Middle frontal gyrus (tissue), 1 donor: Measurements from ENCODE around the gene RHEBL1.

ENCODE experiments used
- DNase-seq: peaks from one replicate; pipeline ENCODE4 v3.0.0-alpha.2; 2015; ENCODE audit warnings: low spot score; ENCODE audit errors: extremely low spot score

The RHEBL1 gene

DNA sequence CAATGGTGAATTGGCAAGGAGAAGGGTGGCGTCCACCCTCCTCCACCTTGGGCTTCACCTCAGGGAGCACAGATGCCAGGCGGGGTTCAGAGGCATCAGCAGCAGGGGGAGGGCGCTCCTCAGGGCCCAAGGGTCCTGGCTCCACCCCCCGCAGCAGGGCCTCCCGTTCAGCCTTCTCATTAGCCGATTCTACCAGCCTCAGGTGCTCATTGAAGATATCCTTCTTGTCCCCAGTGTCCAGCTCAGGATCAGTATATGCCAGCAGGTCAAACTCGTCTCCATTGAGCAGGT, 31.9 kb downstream of the RHEBL1 start:
- no peak for DNase-seq

DNA sequence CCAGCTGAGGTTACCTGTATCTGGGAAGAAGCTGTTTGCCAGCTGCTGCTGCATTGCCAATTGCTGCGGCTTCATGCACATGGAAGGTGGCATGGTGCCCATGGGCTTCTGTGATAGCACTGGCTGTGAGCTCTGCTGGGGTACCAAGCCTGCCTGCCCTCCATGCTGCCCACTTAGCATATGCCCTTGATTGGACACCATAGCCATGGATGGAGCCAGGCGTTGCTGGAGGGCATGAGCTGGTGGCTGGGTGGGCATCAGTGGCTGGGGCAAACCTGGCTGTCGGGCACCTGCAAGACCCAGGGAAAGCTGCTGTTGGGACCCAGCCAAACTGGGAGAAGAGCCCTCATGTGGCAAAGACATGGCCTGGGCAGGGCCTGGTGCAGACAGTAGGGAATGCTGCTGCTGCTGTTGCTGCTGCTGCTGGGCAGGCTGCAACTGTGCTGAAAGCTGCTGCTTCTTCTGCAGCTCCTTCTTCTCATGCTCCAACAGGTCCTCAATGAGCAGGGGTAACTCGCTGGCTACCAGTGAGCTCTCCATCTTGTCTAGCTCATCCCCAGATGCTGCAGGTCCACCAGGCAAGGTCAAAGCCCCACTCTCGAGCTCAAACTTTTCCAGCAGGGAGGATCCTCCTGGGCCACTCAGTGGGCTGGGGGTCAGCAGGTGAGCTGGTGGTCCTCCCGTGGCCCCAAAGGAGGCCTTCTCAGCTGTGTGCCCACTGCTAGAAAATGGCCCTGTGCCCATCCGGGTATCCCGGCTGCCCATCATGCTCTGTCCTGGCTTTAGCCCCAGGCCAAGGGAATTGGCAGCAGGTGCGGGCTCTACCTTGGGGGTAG, 32.5 kb downstream of the RHEBL1 start:
- DNase-seq, result no peak

DNA sequence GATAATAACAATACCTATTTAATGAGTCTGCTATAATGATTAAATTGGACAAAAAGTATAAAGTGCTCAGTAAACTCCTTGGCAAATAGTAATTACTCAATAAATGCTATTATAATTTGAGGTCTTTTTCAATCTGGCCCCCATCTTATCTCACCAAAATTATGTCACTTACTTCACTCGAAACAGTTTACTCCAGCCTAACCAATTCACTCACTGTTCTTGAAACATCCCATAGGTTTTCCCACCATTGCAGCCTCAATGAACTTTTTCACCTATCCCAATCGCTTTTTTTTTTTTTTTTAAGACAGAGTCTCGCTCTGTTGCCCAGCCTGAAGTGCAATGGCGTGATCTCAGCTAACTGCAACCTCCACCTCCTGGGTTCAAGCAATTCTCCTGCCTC, 33.8 kb downstream of the RHEBL1 start:
- DNase-seq, result no peak

DNA sequence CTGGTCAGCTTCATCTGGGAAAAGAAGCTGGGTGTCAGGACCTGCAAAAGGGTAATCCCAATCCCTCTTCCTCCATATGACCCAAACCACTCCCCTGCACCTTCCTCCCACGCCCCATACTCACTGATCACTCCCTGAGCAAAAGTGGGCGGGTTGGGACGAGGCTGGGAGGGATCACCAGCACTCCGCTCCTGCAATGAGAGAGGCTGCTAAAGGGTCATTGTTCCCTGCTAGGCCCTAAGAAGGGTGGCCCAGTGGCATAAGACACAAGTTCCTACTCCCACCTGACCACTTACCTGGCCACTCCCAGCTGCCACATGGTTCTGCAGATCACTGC, 35.5 kb downstream of the RHEBL1 start:
- DNase-seq, result no peak

DNA sequence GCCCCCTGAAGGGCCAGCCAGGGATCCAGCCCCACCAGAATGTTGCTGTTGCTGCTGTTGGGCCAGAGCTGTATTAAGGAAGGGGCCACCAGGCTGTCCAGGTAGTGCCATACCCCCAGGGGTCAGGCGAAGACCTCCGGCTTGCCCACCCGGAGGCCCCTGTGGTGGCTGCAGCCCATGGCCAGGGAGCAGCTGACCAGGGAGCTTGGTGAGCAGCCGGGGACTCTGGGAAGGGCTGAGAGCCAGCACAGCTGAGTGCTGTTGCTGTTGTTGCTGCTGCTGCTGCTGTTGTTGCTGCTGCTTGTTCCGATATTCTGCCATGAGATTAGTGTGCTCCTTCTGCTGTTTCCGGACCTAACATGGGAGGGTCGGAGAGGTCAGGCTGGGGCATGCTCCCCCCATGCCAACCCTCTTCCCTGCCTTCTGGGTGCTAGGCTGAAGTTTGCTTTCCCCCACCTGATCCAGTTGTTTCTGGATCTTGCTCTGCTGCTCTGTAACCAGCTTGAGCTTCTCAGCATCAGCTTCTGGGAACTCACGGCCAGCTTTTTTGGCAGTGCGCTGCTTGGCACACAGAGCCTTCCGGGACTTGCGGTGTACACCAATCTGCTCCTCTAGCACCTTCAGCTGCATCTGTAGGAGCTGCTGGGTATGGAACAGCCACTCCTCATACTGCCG, 36.0 kb downstream of the RHEBL1 start:
- no peak for DNase-seq

DNA sequence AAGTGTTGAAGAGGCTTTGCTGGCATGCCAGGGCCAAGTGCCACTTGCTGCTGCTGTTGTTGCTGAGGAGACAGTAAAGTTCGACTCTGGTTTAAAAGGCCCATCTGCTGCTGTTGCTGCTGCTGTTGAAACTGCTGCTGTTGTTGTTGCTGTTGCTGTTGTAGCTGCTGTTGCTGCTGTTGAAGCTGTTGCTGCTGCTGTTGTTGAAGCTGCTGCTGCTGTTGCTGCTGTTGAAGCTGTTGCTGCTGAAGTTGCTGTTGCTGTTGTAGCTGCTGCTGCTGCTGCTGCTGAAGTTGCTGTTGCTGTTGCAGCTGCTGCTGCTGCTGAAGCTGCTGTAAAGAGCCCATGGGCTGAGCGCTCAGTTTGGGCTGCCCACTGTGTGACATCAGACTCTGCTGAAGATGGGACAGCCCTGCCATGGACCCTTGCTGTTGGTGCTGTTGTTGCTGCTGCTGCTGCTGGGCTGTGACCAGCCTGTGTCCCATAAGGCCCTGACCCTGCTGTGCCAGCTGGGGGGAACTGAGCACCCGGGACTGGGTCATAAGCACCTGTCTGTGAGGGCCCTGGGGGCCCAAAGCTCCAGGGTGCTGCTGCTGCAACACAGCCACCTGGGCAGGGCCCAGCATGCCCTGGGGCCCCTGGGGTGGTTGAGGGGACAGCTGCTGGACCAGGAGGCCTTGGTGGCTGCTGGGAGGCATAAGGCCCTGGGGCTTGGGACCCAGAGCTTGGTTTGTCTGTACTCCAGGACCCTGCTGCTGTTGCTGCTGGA, 36.9 kb downstream of the RHEBL1 start:
- DNase-seq, result no peak

DNA sequence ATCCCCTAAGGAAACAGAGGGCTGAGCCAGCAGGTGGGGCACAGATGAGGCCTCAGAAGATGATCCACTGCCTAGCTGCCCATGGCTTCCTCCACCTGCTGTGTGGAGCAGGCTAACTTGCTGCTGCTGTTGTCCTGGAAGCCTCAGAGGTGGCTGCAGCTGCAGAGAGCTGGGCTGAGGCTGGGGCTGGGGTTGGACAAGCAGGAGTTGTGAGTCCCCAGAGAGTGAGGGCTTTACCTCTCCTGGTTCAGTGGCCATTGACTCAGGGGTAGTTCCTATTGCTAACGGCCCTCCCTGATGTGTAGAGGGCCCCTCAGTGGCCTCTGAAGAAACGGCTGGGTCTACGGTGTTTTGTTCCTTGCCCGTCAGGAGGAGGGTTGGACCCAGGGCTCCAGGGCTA, 37.5 kb downstream of the RHEBL1 start:
- DNase-seq, result no peak

DNA sequence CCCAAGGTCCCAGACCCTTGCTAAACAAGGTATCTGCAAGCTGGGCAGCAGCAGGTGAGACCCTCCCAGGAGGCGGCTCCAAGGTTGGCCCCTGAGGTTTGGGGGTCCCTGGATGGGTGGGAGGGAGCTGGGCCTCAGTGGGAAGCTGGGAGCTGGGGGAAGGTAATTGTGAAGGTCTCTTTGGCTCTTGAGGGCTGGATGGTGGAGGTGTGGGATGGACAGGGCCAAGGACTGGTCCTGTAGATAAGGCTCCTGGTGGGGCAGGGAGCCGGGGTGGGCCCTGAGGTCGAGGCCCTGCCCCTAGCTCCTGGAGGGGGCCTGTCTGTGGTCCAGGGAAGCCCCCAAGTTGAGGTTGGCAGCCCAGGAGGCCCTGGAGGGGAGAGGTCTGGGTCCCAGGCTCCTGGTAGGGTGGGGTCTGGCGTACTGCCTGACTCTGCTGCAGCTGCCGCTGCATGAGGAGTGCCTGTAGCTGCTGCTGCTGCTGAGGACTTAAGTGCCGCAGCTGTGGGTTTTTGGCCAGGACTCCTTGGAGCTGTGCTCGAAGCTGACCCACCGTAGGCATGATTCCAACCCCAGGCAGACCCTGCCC, 38.1 kb downstream of the RHEBL1 start:
- DNase-seq, result no peak

DNA sequence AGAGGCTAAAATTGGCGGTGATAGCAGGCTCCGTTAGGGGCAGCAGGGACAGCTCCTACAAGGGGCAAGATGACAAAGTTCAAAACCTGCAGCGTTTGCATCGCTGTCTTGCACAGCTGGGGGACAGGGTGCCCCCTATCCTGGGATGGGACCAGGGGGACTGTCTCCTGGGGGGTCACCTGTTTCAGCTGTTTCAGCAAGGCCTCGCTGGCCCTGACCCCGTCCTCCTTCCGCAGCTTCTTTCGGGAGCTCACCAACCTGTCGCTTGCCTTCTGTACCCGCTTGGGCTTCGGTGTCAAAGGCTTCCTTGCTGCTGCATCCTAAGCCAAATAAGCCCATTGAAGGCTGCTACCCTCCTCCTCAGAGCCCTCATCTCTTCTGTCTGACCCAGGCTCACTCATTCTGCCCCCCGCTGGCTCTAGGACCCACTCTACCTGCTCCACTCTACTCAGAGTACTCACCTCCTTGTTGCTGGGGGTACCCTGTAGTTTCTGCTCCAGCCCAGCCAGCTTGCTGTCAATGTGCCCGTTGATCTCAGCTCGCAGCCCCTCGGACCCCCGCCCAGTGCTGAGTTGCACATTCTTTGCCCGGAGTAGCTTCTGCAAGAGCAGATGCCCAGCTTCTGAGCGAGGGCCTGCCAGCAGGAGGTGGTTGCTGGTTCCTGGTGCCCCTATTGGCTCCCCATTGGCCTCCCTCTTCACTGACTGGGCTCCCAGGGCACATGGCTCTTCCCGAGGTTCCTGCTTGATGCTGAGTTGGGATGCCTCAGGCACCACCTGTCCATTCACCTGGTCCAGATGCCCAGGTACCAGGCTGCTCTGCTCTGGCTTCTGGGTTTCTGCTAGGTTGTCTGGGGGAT, 38.8 kb downstream of the RHEBL1 start:
- no peak for DNase-seq

DNA sequence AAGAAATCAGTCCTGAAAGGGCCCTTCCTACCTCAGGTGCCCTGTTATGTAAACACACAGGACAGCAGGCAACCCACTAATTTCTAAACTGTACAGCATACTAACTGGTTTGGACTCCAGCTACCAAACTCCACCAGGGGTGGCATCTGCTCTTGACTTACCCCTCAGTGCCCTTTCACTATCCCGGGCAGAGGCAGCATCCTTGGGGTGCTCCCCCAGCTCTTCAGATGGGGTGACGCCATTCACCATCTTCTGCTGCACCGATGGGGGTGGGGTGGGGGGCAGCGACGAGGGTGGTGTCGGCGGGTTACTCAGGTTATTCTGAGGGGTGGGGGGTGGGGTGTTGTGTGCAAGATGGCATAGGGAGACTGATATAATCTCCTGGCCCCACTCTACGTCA, 39.7 kb downstream of the RHEBL1 start:
- DNase-seq, result no peak

DNA sequence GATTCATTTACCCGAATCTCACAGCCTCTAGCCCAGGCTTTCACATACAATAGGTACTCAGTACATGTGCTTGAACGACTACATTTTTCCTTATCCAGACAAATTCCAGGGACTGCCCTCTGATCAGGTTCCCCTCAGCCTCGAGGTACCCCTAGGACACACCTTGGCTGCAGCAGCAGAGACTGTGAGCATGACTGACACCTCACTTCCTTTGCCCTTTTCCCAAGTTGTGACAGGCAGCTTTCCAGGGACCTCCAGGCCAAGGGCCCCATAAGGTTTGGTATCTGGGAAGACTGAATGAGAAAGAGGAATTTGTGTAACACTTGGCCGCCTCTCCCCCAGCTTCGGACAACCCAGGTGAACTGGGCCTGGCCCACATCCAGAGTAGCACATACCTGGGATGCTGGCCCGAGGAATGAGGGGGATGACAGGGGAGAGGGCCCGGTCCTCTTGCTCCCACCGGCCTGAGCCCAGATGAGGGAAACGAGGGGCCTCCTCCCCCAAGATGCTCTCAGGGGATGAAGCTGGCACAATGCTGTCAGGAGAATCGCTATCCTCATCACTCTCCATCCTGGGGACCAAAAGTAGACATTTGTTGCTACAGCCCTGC, 41.0 kb downstream of the RHEBL1 start:
- no peak for DNase-seq

DNA sequence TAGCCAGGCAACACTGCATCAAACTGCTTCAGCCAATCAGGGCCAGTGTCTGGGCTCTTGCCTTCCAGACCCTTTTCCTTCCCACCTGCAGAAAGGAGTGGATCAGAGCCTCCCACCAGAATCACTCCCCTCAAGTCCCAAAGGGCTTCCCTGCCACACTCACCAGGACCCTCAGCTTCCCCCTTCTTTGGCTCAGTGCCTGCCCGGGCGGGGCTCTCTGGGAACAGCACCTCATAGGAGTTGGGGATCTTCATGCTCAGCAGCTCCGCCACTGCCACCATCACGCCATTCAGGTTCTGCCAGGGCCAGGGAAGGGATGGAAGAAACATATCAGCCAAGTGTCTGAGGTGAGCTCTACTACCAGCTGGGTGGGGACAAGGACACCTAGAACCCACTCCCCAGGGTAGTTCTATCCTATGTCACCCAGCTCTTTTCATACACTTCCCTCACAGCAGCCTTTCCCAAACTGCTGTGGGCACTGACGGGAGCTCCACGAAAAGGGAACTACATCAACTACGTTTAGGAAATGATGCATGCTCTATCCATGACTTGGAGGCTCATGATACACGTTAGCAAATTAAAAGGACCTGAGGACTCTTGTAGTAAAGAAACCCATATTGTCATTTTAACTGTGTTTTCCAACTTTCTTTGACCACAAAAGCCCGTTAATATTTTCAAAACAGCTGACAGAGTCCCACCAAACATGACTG, 41.8 kb downstream of the RHEBL1 start:
- DNase-seq, result no peak

DNA sequence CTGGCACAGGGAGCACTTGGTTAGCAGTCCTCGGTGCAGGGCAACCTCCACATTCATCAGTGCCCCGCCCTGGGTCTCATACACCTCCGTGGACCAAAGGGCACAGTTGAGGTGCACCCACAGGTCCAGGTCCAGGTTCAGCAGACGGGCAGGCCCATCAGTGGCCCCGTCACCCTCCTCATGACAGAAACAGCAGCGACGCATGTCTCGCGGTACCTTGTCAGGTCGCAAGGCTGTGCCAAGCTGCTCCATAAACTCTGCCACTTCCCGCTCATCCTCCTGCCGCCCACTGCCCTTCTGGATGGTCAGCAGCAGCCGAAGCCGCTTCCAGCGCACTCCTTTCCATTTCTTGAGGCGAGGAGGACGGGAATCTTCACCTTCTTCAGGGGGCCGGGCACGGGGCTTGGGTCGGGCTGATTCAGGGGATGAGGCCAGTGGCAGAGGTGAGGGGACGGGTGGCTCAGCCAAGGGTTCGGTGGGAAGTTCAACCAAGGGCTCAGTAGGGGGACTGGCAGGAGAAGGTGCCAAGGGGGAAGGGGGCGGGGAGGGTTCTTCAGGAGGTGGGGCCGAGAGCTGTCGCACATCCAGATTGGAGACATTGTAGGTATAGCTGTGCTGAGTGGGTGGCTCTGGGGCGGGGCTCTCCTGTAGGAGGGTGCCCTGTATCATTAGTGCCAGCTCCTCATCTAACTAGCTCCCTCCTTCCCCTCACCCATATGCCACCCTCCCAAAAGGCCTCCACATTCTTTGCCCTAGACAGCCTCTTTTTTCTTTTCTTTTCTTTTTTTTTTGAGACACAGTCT, 42.9 kb downstream of the RHEBL1 start:
- DNase-seq, result no peak

DNA sequence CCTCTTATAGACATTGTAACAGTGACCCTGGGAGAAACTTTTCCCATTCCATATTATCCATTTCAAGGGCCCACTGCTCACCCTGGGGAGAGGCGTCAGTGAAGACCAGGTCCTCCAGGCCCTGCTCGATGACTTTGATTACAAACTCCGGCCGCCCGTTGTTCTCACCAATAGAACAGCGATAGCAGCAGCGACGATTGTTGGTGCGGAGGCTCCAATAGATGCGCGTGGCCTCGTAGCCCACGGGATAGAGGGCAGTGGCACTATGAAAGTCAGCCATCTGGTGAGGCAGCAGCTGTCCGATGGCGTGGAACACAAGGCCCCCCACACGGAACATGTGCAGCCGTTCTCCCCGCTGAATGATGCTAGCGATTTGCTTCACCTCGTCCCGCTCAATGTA, 43.7 kb downstream of the RHEBL1 start:
- DNase-seq, result no peak

DNA sequence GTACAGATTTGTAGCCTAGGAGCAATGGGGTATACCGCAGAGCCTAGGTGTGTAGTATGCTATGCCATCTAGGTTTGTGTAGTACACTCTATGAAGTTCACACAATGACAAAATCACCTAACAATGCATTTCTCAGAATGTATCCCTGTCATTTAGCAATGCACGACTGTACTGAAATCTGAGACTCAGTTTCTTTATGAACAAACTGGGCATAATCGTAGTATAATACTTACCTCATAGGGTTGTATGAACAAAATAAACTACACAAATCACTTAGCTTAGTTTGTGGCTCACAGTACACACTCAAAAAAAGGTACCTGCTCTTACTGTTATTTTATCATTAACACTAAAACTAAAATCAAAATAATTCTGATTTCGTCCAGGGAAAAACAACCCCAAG, 44.3 kb downstream of the RHEBL1 start:
- DNase-seq, result no peak

DNA sequence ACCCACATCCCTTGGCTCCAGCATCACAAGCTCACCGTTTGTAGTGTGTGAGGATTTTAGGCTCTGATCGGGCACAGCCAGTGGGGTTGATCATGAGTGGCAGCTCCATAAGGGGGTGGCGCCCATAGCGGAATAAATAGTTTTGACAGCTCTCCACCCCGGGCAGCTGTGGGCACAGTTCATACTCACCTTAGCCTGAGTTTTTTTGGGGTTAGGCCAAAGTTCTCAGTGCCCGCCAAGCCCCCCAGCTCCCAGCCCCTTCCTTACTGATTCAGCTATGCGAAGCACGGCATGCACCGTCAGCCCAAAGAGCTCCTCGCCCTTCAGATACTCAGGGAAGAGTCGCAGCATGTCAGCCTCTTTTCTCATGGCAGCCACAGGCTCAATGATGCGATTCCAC, 45.2 kb downstream of the RHEBL1 start:
- no peak for DNase-seq

DNA sequence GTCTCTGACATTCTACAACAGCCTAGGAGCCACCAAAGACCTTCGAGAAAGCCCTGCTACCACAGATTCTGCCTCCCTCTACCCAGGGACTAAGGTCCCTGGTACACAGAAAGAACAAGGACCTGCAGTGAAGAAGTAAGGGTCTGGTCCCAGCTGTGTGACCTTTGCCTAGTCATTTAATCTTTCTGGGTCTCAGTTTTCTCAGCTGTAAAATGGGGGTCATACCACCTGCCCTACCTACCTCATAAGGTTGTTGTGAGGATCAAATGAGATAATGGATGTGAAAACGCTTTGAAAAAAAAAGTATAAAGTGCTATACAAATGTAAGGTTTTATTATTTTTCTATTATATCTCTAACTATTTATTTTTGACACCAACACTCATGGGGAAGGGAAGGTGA, 46.0 kb downstream of the RHEBL1 start:
- DNase-seq, result no peak

DNA sequence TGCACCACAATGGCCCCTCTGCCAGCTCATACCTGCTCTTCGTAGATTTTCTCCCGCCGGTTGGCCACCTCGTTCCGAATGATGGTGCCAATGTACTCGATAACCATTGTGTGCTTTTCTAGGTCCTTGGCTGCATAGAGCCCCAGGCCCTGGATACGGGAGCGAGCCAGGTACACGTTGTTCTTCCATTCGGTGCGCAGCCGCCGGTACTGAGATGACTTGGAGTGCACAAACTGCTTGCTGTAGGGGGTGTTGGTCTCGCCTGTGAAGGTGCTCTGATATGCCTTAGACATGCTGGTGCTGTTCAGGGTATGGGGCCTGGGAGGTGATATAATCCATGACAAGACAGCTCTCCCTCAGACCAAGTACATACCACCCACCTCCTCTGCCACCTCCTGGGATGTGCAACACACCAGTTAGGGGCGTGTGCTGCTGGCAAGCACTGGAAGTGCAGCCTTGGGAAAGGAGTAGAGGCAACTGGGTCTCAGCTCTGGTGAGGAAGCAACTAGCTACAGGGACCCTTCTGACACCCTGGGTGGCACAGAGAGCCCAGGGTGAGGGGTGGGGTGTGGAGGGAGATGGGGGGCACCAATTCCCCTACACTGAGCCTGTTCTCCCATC, 47.1 kb downstream of the RHEBL1 start:
- no peak for DNase-seq
